AG04449 (cell line): ENCODE results near the gene TOP2B.

ENCODE experiments used
- CTCF ChIA-PET: fragments of 350-600 bp; formaldehyde crosslinking; extraction: SDS; loops from one replicate; lab custom pipeline; 2021; ENCODE audit warnings: antibody characterized with exemption; lab: Yijun Ruan, JAX
- POLR2A ChIA-PET: fragments of 400-600, 350-600 bp; formaldehyde crosslinking; extraction: SDS; loops from one replicate; lab custom pipeline; 2020; ENCODE audit warnings: antibody characterized with exemption, inconsistent platforms; lab: Yijun Ruan, JAX
- DNase-seq: peaks from one replicate; pipeline ENCODE4 v3.0.0-alpha.2; 2010; ENCODE audit warnings: low read depth, low spot score
- H3K4me3 ChIP-seq: 2 replicates; pipeline ENCODE4 v1.5.1; 2011; ENCODE audit warnings: low read depth, mild to moderate bottlenecking, control low read depth, low read length
- TF ChIP-seq, protein P1 (sequence below): IDR thresholded peaks from one replicate; pipeline ENCODE4 v1.5.1; 2011; ENCODE audit warnings: mild to moderate bottlenecking, moderate library complexity, low read length, control low read depth, inconsistent platforms; ENCODE audit not compliant: insufficient read depth; ENCODE audit errors: missing control alignments

TOP2B gene, protein sequence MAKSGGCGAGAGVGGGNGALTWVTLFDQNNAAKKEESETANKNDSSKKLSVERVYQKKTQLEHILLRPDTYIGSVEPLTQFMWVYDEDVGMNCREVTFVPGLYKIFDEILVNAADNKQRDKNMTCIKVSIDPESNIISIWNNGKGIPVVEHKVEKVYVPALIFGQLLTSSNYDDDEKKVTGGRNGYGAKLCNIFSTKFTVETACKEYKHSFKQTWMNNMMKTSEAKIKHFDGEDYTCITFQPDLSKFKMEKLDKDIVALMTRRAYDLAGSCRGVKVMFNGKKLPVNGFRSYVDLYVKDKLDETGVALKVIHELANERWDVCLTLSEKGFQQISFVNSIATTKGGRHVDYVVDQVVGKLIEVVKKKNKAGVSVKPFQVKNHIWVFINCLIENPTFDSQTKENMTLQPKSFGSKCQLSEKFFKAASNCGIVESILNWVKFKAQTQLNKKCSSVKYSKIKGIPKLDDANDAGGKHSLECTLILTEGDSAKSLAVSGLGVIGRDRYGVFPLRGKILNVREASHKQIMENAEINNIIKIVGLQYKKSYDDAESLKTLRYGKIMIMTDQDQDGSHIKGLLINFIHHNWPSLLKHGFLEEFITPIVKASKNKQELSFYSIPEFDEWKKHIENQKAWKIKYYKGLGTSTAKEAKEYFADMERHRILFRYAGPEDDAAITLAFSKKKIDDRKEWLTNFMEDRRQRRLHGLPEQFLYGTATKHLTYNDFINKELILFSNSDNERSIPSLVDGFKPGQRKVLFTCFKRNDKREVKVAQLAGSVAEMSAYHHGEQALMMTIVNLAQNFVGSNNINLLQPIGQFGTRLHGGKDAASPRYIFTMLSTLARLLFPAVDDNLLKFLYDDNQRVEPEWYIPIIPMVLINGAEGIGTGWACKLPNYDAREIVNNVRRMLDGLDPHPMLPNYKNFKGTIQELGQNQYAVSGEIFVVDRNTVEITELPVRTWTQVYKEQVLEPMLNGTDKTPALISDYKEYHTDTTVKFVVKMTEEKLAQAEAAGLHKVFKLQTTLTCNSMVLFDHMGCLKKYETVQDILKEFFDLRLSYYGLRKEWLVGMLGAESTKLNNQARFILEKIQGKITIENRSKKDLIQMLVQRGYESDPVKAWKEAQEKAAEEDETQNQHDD (N-terminal part only)

DNA sequence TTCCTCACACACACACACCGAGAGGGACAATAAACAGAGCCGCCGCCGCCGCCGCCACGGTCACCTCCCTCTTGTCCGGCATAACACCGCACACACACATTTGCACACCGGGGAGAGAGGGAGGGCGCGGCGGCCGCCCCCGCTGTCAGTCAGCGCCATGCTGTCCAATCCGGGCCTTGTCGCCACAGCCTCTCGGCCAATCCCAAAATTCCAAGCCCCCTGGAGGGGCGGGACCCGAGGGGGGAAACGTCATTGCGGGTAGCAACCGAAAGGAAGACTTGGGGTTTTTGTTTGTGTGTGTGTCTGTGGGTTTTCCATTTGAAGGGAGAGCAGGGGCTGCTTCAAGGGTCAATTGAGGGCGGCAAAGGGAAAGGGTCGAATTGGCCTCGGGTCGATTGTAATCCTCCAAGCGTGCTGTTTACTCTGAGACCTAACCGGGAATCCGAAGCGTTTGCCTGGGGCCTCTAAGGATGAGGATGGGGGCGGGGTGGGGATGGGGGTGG, at the start of gene TOP2B:
Gene TOP2B (minus strand): TSS at position 96 of the 503 bp plus-strand sequence. CDS start 610 bp downstream, outside the sequence.
- CTCF ChIA-PET: interaction anchor here (1.0 kb wide), 1 partner anchor 166 kb away, joined by 3 read pairs; no protein-coding TSS in a partner anchor
- POLR2A ChIA-PET: no interaction called here
- peak within 1 kb of the TSS; percentile 84 for H3K4me3 ChIP-seq
- TF ChIP-seq, protein P1, sequence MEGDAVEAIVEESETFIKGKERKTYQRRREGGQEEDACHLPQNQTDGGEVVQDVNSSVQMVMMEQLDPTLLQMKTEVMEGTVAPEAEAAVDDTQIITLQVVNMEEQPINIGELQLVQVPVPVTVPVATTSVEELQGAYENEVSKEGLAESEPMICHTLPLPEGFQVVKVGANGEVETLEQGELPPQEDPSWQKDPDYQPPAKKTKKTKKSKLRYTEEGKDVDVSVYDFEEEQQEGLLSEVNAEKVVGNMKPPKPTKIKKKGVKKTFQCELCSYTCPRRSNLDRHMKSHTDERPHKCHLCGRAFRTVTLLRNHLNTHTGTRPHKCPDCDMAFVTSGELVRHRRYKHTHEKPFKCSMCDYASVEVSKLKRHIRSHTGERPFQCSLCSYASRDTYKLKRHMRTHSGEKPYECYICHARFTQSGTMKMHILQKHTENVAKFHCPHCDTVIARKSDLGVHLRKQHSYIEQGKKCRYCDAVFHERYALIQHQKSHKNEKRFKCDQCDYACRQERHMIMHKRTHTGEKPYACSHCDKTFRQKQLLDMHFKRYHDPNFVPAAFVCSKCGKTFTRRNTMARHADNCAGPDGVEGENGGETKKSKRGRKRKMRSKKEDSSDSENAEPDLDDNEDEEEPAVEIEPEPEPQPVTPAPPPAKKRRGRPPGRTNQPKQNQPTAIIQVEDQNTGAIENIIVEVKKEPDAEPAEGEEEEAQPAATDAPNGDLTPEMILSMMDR: no peak
- peak; percentile 79 for DNase-seq

DNA sequence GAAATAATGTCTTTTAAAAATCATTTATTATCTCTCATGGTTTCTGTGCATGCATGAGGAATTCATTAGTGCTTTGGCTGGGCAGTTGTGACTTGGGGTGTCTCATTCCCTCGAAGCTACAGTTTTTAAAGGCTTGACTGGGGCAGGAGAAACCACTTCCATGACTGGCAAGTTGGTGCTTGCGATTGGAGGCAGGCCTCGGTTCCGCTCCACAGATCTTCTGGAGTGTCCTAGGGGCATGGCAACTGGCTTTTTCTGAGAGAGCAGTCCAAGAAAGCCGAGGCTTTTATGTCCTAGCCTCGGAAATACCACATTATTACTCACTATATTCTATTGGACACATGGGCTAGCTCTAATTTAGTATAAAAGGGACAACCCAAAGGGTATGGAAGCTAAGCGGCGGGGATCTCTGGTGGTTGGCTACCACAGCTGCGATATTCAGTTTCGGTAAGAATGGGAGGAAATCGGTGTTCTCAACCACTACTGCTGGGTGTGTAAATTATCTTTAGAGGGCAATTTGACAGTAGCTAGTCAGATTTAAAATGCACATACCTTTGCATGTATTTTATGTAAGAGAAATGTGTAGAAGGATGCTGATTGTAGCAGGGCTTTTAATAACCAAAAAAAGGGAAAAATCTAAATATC, 48.8 kb upstream of the TOP2B start:
- POLR2A ChIA-PET: no interaction called here
- TF ChIP-seq, protein P1: no peak
- CTCF ChIA-PET: no interaction called here
- no peak for DNase-seq
- no peak overlapping the region for H3K4me3 ChIP-seq

DNA sequence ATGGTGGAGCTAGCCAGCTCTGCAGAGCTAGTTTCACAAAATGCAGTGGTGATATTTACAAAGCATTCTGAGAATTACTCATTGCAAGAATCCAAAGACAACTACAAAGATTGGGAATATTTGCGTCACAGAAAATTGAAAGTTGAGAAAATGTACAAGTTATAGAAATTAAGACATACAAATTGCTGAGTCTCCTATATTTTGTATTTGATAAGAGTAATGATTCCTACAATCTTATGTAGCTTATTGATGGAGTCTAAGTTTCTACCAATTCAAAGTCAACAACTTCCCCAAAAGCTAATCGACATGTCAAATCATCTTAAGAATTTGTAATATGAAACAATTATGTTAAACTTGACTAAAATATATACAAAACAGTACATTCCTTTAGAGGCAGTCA, 46.4 kb upstream of the TOP2B start:
- TF ChIP-seq, protein P1: no peak
- ChIA-PET POLR2A (no interaction called here), CTCF (no interaction called here)
- no peak overlapping the region for H3K4me3 ChIP-seq
- no peak for DNase-seq

DNA sequence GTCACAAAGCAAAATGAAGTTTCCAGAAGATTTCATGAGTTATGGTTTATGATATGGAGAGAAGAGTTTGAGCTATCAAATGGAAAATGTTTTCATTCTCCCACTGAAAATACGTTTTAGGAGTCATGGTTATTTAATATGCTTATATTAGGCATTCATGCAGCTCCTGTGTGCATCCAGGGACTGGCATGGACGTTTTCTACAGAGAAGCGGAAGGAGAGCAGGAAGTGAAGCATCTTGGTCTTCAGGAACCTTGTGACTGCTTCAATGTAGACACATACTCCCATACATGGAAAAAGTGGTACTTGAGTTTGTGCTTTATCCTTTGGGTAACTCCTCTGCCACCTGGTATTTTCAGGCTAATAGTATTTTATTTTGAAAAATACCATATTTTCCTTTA, 43.3 kb upstream of the TOP2B start:
- TF ChIP-seq, protein P1: no peak
- ChIA-PET POLR2A (no interaction called here), CTCF (no interaction called here)
- no peak for DNase-seq
- H3K4me3 ChIP-seq: no peak overlapping the region

DNA sequence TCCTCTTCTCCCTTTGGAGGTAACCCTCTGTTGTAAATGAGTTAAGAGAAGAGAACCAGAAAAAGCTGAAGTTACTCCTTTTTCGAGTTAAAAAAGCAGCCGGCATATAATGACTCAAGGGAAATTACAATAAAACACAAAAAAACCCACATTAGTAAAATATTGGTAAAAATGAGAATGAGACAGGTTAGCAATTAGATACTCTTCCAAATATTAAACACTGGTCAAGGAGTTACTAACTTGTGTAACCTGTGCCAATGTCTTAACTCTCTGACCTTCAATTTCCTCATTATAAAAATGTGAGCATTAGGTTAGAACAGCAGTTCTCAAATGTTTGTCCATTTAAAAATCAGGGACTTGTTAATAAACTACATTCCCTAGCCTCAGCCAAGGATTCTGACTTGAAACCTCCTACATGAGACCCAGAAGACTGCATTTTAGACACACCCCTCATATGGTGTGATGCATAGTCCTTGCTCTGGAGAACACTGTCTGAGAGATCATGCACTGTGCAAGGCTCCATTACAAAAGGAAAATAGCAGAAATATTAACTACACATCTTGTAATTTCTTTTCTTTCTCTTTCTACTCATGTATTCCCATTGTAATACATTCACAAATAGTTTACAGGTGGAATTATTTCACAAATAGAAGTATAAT, 42.7 kb upstream of the TOP2B start:
- POLR2A ChIA-PET: no interaction called here
- TF ChIP-seq, protein P1: no peak
- CTCF ChIA-PET: no interaction called here
- no peak overlapping the region for H3K4me3 ChIP-seq
- DNase-seq: no peak
